Stimulated activated CD4-positive, alpha-beta T cell treated with anti-CD3 and anti-CD28 coated beads, TNF-alpha, amount 100 ng/mL, for 48 hours (primary cell): ENCODE results near the gene GREM1.

Experiments used
- DNase-seq, 3 donors: peaks; one replicate each; pipeline ENCODE4 v3.0.0-alpha.2; 2020; ENCODE audit warnings: low read depth in 3 of 3

Gene GREM1

GRCh38 chr15:32730677-32731654, 13.2 kb downstream of the GREM1 start:
- DNase-seq: no peak

DNA sequence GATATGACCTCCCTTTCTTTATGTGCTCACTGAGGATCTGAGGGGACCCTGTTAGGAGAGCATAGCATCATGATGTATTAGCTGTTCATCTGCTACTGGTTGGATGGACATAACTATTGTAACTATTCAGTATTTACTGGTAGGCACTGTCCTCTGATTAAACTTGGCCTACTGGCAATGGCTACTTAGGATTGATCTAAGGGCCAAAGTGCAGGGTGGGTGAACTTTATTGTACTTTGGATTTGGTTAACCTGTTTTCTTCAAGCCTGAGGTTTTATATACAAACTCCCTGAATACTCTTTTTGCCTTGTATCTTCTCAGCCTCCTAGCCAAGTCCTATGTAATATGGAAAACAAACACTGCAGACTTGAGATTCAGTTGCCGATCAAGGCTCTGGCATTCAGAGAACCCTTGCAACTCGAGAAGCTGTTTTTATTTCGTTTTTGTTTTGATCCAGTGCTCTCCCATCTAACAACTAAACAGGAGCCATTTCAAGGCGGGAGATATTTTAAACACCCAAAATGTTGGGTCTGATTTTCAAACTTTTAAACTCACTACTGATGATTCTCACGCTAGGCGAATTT, 14.9 kb downstream of the GREM1 start:
- no peak for DNase-seq

- DNase-seq: no peak
These were observed 15.5 kb downstream of the GREM1 start for GRCh38 chr15:32733281-32733680.

DNA sequence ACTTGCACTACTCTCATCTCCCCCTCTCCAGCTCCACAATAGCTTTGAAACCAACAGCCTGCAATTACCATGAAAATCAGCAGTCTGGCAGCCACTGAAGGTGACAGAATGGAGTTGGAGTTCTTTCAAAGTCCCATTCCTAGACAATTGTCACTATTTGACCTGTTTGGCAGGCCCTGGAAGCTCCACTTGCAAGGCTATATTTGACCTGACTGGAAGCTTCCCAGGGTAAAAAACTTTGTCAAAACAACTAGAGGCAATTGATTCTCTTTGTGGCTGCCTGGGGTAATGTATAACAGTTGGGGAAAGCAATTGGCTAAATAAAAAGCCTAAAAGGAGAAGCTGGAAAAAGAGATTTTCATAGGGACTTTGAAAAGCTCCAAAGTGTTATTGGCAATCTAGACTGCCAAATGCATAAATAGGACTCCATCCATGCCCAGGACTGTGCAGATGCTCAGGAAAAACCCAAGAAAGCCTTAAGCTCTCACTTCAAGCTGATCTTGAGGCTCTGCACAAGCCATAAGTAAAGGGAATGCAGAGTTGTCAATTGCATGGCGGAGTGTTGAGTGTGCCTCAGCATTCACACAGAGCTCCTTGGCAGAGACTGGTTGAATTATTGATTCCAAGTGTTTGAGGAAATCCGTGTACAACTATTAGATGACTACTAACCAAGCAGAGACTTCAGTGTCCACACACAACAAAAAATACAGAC, 18.3 kb downstream of the GREM1 start:
- no peak for DNase-seq

DNA sequence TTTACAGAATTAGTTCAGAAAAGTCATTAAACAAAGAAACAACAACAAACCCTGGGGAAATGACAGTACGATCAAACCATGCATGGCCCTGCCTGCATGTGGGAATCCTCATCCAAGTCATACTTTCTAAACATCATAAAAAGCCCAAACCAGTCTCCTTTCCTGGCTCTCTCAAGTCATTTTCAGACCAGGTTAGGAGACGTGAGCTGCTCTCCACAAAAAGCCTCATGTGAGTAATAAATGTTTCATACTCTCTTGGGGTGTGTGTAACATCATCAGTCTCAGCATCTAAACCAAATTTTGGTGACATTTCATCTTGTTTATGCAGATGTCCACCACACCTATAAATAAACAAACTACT, 18.9 kb downstream of the GREM1 start:
- DNase-seq: no peak

- DNase-seq: no peak
These were observed 19.5 kb downstream of the GREM1 start for GRCh38 chr15:32737304-32737703.

GRCh38 chr15:32738666-32739065, 20.9 kb downstream of the GREM1 start:
- DNase-seq: no peak

DNA sequence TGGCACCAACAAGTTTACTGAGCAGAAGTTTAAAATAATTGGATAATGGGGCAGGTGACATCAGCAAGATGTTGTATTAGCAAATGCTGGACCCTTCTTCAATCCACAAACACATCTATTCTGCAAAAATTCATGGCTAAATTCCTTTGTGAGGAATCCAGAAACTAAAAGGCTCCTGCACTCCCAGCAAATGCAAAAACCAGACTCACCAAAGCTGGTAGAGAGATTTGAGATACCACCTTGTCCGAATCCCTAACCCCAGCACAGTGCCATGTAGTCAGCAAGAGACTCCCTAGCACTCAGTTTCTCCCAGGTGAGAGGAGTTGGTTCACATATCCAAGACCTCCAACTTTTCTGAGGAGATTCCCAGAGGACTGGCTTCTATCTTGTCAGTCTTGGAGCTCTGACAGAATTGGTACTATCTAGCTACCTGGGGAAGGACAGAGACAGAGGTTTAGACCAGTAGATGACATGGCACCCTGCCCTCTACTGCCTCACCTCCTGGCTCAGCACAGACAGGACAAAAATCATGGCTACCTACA, 21.8 kb downstream of the GREM1 start:
- DNase-seq: no peak

DNA sequence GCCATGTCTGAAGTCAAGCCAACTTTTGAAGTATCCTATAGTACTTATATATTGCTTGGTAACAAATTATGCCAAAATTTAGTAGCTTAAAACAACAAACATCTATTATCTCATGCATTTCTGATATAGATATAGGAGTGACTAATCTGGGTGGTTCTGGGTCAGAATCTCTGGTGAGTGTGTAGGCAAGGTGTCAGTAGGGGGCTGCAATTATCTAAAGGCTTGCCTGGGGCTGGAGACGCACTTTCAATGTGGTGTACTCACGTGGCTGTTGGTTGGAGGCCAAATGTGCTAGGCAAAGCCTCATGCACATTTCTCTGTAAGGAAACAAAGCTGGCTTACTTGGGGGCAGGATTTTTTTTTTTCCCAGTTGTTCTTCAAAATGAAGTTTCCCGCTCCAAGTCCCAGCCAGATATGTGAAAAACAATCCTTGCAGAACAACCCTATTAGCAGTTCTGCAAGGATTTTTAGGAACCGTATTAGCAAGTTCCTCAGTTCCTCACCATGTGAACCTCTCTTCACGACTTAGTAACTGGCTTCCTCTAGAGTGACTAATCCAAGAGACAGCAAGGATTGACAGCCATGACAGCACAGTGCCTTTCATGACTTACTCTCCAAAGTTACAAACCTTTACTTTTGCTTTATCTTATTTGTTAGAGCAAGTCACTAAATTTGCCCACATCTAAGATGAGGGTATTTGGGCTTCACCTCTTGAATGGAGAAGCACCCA, 25.8 kb downstream of the GREM1 start:
- no peak for DNase-seq

DNA sequence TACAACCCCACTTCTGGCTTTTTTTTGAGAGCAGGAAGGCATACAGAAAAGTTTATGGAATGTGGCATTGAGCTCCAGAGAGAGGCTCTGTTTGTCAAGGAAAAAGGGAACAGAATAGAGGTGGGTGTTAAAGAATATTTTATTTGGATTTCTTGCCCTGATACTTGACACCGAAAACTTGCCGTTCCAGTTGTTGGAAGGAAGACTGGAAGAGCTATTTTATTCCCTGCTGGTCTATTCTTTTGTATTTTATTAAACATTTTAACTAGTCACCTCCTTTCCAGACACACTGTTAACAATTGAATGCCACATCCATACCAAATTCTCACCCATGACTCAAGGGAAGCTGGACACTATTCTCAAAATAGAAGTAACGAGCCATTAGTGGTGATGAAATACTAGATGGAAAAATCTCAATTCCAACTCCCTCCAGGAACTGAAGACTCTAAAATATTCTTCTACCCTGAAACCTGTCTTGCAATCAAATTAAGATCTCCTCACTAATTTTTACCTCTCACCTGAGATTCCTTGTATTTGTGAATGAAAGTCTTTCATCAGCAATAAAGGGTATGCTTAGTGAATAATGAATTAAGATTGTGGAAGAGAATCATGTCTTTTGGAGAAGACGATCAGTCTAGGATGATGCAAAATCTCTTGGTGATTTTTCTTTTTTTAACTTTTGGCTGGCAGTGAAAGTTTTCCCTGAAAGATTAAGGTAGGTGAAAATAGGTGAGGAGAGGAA, 28.5 kb downstream of the GREM1 start:
- no peak for DNase-seq

DNA sequence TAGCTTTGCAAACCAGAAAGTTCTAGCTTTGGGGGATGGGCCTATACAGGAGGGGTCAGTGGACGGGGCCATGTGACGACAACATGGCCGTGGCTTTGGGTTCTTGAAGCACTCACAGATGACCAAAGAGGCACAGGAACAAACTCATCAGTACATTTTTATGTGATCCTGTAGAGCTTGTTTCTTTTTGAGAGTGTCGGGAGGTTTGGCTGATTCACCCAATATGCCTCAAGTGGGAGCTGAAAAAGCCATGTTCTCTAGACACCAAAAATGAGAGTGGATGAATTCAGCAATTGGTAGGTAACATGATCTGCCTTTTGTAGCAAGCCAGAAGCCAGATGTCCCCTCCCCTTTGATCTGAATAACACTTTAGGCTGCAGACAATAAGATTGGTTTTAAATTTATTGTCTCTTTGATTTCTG, 30.1 kb downstream of the GREM1 start:
- DNase-seq: no peak

- no peak for DNase-seq
These were observed 33.2 kb downstream of the GREM1 start for GRCh38 chr15:32750979-32751378.

GRCh38 chr15:32757426-32757825, 39.6 kb downstream of the GREM1 start:
- DNase-seq: no peak

DNA sequence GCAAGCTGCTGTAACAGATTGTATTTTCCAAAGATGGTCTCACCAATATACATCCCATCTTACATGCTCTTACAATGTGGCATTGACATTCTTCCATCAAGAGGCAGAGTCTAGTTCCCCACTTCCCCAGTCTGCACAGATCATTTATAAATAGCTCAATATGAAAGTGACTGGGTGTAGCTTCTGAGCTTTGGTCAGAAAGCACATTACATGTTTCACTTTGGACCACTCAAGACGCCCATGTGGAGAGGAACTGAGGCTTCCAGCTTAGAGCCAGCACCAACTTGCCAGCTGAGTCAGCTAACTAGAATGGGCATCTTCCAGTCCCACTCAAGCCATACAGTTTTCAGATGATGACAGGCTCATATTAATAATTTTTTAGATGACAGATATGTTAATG, 45.5 kb downstream of the GREM1 start:
- DNase-seq: no peak

DNA sequence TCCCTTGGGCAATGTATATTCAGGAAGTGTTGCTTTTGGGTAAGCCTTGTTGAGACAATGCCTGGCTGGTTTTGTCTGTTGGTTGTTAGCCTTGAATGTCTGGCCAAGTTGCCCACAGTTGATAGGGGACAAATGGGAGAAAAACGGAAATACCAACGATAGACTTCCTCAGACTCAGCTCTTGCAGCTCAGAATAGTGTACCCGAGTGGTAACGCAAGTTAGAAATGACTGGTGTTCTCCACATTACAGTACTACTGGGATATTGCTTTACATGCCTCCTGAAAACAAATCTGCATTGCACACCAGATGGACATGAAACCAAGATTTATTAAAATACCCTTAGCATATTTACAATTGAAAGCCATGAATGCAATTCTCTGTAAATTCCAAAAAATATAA, 47.4 kb downstream of the GREM1 start:
- no peak for DNase-seq

GRCh38 chr15:32766101-32766500, 48.3 kb downstream of the GREM1 start:
- DNase-seq: no peak

GRCh38 chr15:32767236-32767635, 49.4 kb downstream of the GREM1 start:
- DNase-seq: no peak

DNA sequence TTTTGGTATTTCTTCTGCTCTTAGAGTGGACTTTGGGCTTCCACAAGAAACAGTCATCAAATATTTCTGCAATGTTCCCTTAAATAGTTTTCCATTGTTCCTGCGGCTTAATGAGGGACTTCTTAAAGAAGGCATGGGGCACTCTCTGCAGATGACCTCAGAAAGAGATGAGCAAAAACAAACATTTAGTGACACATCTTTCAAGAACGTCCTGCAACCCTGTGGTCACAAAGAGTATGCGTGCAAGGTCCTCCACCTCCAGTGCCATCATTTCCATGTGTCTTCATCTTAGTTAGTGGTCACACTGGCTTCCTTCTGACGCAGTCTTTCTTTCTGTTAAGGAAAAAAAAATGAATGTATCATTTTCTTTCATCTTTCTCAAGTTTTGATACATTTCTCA, 56.2 kb downstream of the GREM1 start:
- DNase-seq: no peak

DNA sequence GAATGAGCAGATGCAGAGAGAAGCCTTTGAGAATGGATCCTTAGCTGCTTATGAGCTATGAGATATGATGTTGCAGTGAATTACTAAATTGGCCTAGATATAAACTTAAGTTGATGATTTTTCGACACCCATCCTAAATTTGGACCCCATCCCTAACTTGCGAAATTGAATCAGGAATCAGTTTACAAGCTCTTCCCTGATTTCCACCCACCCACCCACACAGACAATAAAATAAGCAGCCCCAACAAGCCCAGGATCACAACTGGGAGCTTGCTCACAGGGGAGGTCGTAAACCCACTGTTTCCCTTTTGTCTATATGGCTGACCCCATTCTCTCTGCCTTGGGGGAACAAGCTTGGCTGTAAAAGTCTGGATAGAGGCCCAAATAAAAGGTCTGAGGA, 57.3 kb downstream of the GREM1 start:
- DNase-seq: no peak

DNA sequence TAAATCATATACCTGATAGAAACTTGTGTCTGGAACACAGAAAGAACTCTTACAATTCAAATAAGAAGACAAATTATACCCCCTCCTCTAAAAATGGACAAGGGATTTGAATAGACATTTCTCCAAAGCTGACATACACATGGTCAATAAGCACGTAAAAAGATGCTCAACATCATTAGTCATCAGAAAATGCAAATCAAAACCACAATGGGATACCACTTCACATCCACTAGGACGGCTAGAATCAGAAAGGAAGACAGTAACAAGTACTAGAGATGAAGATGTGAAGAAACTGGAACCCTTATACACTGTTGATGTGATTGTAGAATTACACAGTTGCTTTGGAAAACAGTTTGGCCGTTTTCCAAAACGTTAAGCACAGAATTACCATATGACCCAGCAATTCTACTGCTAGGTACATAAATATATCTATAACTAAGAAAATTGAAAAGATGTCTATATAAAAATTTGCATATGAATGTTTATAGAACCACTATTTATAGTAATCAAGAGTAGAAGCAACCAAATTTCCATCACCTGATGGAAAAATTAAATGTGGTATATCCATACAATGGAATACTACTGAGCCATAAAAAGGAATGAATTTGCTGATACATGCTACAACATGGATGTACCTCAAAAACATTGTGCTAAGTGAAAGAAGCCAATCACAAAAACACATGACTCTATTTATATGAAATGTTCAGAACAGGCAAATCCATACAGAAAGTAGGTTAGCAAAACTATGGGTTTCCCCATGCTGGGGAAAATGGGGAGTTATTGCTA, 60.8 kb downstream of the GREM1 start:
- DNase-seq: no peak
